GM18502 (cell line): ENCODE data around the gene FILIP1L.

Source experiments
- ATAC-seq: cut with Tn5 transposase; IDR thresholded peaks from one replicate; pipeline ENCODE4 v1.9.1; 2021; ENCODE audit warnings: mild to moderate bottlenecking; ENCODE audit not compliant: unreplicated experiment, poor library complexity

FILIP1L gene

GRCh38 chr3:99958222-99958912, 155.9 kb downstream of the FILIP1L start:
- ATAC-seq: no peak

DNA sequence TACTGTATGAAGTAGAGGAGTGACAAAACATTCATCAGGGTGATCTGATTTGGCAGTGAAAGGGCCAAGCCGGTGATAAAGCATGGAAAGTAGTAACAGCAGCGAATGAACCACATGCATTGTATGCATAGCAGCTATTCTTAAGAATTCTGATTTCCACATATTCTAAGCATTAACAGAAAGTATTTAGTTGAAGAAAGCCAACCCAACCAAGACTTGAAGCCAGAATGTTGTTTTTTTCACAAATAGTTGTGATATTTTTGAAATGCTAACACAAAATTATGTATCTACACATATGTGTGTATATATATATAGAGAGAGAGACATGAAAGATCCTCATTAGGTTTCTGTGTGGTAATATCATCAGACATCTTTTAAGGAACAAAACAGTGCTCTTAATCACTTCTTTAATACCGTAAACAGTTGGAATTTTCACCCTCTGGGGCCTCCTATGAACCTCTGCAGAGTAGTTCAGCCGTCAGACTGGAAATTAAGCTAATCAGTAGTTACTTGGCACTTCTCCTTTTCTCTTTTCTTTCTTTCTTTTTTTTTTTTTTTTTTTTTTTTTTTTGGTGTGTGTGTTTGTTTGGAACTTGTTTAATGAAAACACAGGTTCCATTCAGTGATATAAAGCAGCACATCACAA, 157.0 kb downstream of the FILIP1L start:
- ATAC-seq: no peak

DNA sequence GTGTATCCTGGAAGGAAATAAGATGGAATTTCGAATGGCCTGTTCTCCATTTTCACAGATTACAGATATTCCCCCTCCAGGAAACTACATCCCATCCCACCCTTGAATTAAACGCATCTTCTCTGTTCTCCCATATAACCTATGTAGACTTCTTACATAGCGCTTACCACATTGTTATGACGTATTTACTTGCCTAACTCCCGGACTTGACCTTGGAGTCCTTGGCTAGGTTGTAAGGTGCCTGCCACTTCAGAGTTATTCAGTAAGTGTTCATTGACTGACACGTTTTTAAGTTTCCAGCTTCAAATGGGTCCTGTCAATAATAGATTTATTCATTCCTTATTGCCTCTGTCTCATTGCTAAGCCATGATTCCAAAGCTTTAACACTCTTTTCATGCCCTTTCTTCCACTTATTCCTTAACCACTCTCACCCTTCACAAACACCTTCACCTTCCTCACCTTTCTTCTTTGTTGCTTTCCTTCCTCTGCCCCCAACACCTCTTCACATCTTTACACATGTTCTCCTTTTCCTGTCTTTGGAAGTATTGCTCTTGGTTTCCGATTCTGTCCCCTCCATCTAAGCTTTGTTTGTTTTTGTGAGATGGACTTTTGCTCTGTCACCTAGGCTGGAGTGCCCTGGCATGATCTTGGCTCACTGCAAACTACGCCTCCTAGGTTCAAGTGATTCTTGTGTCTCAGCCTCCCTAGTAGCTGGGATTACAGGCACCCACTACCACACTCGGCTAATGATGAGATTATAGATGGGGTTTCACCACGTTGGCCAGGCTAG, 158.3 kb downstream of the FILIP1L start:
- ATAC-seq: no peak

- no peak for ATAC-seq
Measured at GRCh38 chr3:99954914-99955644, 159.2 kb downstream of the FILIP1L start.

DNA sequence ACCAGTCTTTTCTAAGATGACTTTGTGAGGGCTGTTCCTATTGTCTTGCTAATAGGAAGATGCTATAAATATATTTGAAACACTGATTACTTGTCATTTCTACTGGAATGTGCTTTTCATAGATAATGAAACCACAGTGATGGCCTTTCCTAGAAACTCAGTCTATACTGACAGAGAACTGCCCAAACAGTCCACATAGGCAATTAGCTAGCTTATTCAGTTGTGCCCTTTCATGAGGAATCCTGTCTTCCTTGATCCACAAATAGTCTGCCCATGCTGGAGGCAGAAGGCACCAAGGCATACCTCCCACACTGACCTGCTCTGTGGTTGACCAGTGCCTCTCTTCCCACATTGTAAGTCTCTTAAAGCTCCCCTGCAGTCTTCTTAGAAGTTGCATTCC, 160.7 kb downstream of the FILIP1L start:
- no peak for ATAC-seq

- no peak for ATAC-seq
Measured at GRCh38 chr3:99952306-99952705, 162.0 kb downstream of the FILIP1L start.

GRCh38 chr3:99951701-99952100, 162.6 kb downstream of the FILIP1L start:
- no peak for ATAC-seq

GRCh38 chr3:99950921-99951320, 163.4 kb downstream of the FILIP1L start:
- ATAC-seq: no peak

- ATAC-seq: no peak
Measured at GRCh38 chr3:99949956-99950670, 164.2 kb downstream of the FILIP1L start.

- no peak for ATAC-seq
Measured at GRCh38 chr3:99948467-99949089, 165.7 kb downstream of the FILIP1L start.

DNA sequence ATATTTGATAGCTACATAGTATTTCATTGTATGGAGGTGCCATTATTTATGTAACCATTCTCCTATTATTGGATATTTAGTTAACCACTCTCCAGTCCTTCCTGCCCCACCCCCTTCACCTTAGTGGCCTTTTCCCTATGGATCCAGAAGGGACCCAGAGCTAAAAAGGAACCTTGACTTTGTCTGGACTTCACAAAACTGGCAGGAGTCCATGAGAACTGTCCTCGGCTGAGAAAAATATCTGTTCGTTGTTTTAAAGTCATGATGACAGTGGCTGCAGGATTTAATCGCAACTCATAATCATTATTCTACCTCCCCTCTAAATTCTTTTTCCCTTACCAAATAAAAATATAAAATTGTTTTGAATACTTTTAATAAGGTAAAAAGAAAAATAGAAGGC, 166.9 kb downstream of the FILIP1L start:
- ATAC-seq: no peak

- no peak for ATAC-seq
Measured at GRCh38 chr3:99945328-99945995, 168.8 kb downstream of the FILIP1L start.

- ATAC-seq: no peak
Measured at GRCh38 chr3:99943931-99944761, 170.2 kb downstream of the FILIP1L start.

GRCh38 chr3:99941211-99941610, 173.1 kb downstream of the FILIP1L start:
- ATAC-seq: no peak

DNA sequence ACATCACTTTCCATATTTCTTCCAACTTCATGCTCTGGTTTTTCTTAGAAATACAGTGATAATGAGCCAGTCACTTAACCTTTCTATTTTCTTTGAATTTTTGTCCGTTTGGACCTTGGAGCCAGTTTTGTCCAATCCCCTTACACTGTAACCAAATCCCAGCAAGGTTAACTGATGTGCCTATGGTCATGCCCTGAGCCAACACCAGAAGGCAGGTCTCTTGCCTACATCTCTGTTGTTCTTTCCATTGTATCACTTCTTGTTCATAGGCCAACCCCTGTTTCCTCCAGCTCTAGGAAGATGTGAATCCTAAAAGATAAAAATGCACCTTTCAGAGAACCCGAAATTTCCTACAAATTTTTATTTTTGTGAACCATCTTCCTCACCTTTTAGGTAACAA, 174.0 kb downstream of the FILIP1L start:
- no peak for ATAC-seq

DNA sequence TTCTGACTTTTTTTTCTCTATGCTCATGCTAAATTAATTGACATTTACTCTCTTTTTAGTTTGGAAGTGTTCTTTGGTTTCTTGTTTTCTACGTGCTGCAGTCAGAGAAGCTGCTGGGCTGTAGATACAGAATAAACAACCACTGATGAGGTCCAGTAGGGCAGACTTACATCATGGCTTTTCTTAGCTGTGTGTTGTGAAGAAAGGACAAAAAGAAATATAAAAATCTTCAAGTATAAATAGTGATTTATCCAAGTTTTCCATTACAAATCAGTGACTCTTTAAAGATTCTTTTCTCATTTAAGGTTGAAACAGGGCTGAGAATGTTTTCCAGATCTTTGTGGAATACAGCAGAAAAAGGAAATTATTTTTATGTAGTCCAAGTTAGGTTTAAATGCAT, 174.4 kb downstream of the FILIP1L start:
- ATAC-seq: no peak

DNA sequence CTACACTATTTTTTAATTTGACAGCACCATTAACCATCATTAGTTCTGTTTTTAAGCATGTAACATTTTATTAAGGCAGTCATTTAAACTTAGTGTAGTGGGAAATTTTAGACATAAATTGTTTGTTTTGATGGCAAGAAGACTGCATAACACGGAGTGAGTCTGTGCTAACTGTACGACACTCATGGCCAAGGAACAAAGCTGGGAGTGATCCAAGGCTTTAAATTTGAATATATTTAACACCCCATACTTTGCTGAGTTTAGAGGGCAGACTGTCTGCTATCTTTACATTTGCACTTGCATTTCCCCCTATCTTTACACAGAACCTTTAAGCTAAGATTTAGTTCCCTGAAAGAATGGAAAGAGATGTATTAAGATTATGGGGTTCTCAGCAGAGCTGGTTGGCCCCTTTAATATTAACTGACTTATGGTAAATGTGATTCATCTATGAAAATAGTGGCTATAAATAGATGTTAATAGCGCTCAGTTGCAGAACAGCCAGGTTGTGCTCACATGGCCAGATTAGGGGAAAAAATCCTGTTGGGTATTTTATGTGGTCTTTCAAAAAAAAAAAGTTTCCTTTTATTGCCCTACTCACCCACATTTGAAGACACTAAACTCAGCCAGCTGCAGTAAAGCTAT, 175.9 kb downstream of the FILIP1L start:
- ATAC-seq: peak; percentile 40
